ENCODE results near the gene MORN2. TPM values are rescaled to one million over a fixed set of nuclear protein-coding genes. Genes with fewer than 3 reads are reported as not detected.

MORN2 gene
- polyA plus RNA-seq, 1 donor from 2014 or later, result 116 TPM

GRCh38 chr2:38875227-38875575 is 575 bp upstream of the MORN2 start:
- H3K4me2 ChIP-seq (ENCODE audit: low read length), result peak overlapping the region; percentile 87
- H2AFZ ChIP-seq (ENCODE audit: low read depth, low read length), result peak overlapping the region; percentile 94
- no peaks in the 10 kb centered on the region for H3K36me3 ChIP-seq (ENCODE audit: insufficient read depth, low read length)
- peak overlapping the region; percentile 96 for H3K4me3 ChIP-seq (ENCODE audit: low read length)
- peak overlapping the region; percentile 81 for H3K27ac ChIP-seq (ENCODE audit: low read length)
- no peaks in the 10 kb centered on the region for H3K9me3 ChIP-seq (ENCODE audit: low read length)
- H3K27me3 ChIP-seq (ENCODE audit: insufficient read depth, low read depth, low read length), result no peaks in the 10 kb centered on the region
- H3K9ac ChIP-seq (ENCODE audit: low read length), result peak overlapping the region; percentile 84
- peaks cover 59% of the 10 kb centered on the region for H3K79me2 ChIP-seq (replicated peaks; ENCODE audit: insufficient read depth, low read length)
- H4K20me1 ChIP-seq (ENCODE audit: insufficient read depth), result no peaks in the 10 kb centered on the region
- H3K9me2 ChIP-seq (ENCODE audit: insufficient read depth, low read length), result no peaks in the 10 kb centered on the region
- no peak for TF ChIP-seq CTCF (IDR thresholded peaks at IDR 0.05; ENCODE audit: poor library complexity, severe bottlenecking)
- TF ChIP-seq POLR2AphosphoS5 (IDR thresholded peaks at IDR 0.05), result no peak
- TF ChIP-seq EZH2 (IDR thresholded peaks at IDR 0.05; ENCODE audit: borderline replicate concordance, insufficient read depth, low read length, poor library complexity, severe bottlenecking), result no peak
- no peak for TF ChIP-seq TAF1 (IDR thresholded peaks at IDR 0.05; ENCODE audit: low read depth)
- no peak for TF ChIP-seq MXI1 (conservative IDR thresholded peaks at IDR 0.05; ENCODE audit: poor library complexity, severe bottlenecking)
- no peak for TF ChIP-seq EP300 (conservative IDR thresholded peaks at IDR 0.05; ENCODE audit: poor library complexity, severe bottlenecking)
- TF ChIP-seq REST (IDR thresholded peaks at IDR 0.05; ENCODE audit: borderline replicate concordance), result no peak
- TF ChIP-seq RAD21 (conservative IDR thresholded peaks at IDR 0.05), result no peak
- no peak for TF ChIP-seq SMC3 (conservative IDR thresholded peaks at IDR 0.05; ENCODE audit: poor library complexity)
- no peaks in the 10 kb centered on the region for H3F3A ChIP-seq (ENCODE audit: insufficient read depth, low read length, poor library complexity, severe bottlenecking)

GRCh38 chr2:38876407-38876806 is 631 bp downstream of the MORN2 start:
- Histone ChIP-seq H3K79me2 (replicated peaks; ENCODE audit: insufficient read depth, low read length) (peaks cover 49% of the 10 kb centered on the region), H2AFZ (ENCODE audit: low read depth, low read length) (peak overlapping the region; percentile 94), H3K36me3 (ENCODE audit: insufficient read depth, low read length) (no peaks in the 10 kb centered on the region), H3K9me3 (ENCODE audit: low read length) (no peaks in the 10 kb centered on the region), H3K27me3 (ENCODE audit: insufficient read depth, low read depth, low read length) (no peaks in the 10 kb centered on the region), H3K4me3 (ENCODE audit: low read length) (peak overlapping the region; percentile 96), H3K27ac (ENCODE audit: low read length) (no peak overlapping the region), H3K4me2 (ENCODE audit: low read length) (peak overlapping the region; percentile 80), H3K9me2 (ENCODE audit: insufficient read depth, low read length) (no peaks in the 10 kb centered on the region), H3K9ac (ENCODE audit: low read length) (peak overlapping the region; percentile 84), H4K20me1 (ENCODE audit: insufficient read depth) (no peaks in the 10 kb centered on the region), H3F3A (ENCODE audit: insufficient read depth, low read length, poor library complexity, severe bottlenecking) (no peaks in the 10 kb centered on the region)
- TF ChIP-seq CTCF (IDR thresholded peaks at IDR 0.05; ENCODE audit: poor library complexity, severe bottlenecking) (no peak), REST (IDR thresholded peaks at IDR 0.05; ENCODE audit: borderline replicate concordance) (no peak), POLR2AphosphoS5 (IDR thresholded peaks at IDR 0.05) (no peak), RAD21 (conservative IDR thresholded peaks at IDR 0.05) (no peak), EZH2 (IDR thresholded peaks at IDR 0.05; ENCODE audit: borderline replicate concordance, insufficient read depth, low read length, poor library complexity, severe bottlenecking) (no peak), TAF1 (IDR thresholded peaks at IDR 0.05; ENCODE audit: low read depth) (no peak), EP300 (conservative IDR thresholded peaks at IDR 0.05; ENCODE audit: poor library complexity, severe bottlenecking) (no peak), MXI1 (conservative IDR thresholded peaks at IDR 0.05; ENCODE audit: poor library complexity, severe bottlenecking) (no peak), SMC3 (conservative IDR thresholded peaks at IDR 0.05; ENCODE audit: poor library complexity) (no peak)
